ENCODE measurements around the gene NPTXR. TPM values are rescaled to one million over a fixed set of nuclear protein-coding genes. Genes with fewer than 3 reads are reported as not detected.
A peak's percentile ranks its signal among the peaks of the same experiment; 100 is the strongest.

NPTXR gene
- polyA plus RNA-seq, 1 experiment, result 1.7 TPM

DNA sequence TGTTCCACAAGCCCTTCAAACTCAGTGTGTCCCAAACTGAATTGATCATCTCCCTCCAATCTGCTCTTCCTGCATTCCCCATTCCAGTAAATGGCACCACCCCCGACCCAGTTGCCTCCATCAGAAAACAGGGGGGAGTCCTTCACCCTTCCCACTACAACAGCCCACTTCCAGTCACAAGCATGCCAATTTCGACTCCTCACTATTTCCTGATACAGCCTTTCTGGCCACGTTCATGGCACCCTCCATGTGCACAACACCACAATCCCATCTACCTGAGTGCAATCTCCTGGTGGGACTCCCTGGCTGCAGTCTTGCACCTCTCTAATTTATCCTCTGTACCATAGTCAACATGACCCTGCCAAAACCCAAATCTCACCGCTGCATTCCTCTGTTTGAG, 48.3 kb downstream of the NPTXR start:
- TF ChIP-seq, protein P1, sequence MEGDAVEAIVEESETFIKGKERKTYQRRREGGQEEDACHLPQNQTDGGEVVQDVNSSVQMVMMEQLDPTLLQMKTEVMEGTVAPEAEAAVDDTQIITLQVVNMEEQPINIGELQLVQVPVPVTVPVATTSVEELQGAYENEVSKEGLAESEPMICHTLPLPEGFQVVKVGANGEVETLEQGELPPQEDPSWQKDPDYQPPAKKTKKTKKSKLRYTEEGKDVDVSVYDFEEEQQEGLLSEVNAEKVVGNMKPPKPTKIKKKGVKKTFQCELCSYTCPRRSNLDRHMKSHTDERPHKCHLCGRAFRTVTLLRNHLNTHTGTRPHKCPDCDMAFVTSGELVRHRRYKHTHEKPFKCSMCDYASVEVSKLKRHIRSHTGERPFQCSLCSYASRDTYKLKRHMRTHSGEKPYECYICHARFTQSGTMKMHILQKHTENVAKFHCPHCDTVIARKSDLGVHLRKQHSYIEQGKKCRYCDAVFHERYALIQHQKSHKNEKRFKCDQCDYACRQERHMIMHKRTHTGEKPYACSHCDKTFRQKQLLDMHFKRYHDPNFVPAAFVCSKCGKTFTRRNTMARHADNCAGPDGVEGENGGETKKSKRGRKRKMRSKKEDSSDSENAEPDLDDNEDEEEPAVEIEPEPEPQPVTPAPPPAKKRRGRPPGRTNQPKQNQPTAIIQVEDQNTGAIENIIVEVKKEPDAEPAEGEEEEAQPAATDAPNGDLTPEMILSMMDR (IDR thresholded peaks at IDR 0.05; ENCODE audit: low read depth, low read length), result no peak
- Histone ChIP-seq H3K9me3 (ENCODE audit: control insufficient read depth, insufficient read depth, low read length) (peaks cover 2% of the 10 kb centered on the region; the same call in 1 of the 2 replicates), H3K4me3 (ENCODE audit: low read depth, low read length) (no peak overlapping the region), H3K27ac (ENCODE audit: low read depth, low read length) (no peak overlapping the region), H3K27me3 (ENCODE audit: control insufficient read depth, insufficient read depth, low read length) (peaks cover 2% of the 10 kb centered on the region)
- DNase-seq (ENCODE audit: low read depth, low spot score), result no peak
- ChIA-PET CTCF (no interaction called here), POLR2A (no interaction called here)

GRCh38 chr22:38793721-38794466, 49.9 kb downstream of the NPTXR start, which contains the start of gene DNAL4:
Gene DNAL4, minus strand, starts transcription at chr22:38794143. Its CDS starts 11,412 bp downstream, at chr22:38782731.
- H3K4me3 ChIP-seq (ENCODE audit: low read depth, low read length), result peak within 1 kb of the TSS; percentile 89
- ChIA-PET CTCF (no interaction called here), POLR2A (no interaction called here)
- H3K27ac ChIP-seq (ENCODE audit: low read depth, low read length), result peak within 1 kb of the TSS; percentile 21
- peak; percentile 96 for DNase-seq (ENCODE audit: low read depth, low spot score)
- TF ChIP-seq, protein P1 (IDR thresholded peaks at IDR 0.05; ENCODE audit: low read depth, low read length), result no peak
- no peaks in the 10 kb centered on the region for H3K27me3 ChIP-seq (ENCODE audit: control insufficient read depth, insufficient read depth, low read length)
- no peaks in the 10 kb centered on the region; the same call in 1 of the 2 replicates for H3K9me3 ChIP-seq (ENCODE audit: control insufficient read depth, insufficient read depth, low read length)

DNA sequence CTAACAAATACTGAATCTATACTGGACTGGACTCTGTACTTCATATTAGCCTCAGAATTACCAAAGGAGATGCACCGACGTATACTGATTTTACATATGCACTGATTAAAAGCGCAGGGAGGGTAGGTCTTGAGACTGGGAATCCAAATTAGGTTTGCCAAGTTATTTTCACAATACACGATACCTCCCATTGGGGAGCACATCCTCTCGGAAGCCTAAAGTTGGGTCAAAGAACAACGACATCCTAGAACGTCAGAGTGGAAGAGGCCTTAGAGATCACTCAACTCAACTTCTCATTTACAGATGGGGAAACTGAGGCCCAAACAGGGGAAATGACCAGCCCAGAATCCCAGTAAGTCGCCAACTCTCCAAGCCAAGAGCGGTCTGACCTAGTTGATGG, 50.5 kb downstream of the NPTXR start:
- POLR2A ChIA-PET, result no interaction called here
- TF ChIP-seq, protein P1 (IDR thresholded peaks at IDR 0.05; ENCODE audit: low read depth, low read length), result no peak
- H3K27ac ChIP-seq (ENCODE audit: low read depth, low read length), result peak overlapping the region; percentile 21
- H3K27me3 ChIP-seq (ENCODE audit: control insufficient read depth, insufficient read depth, low read length), result no peaks in the 10 kb centered on the region
- no peaks in the 10 kb centered on the region for H3K9me3 ChIP-seq (ENCODE audit: control insufficient read depth, insufficient read depth, low read length)
- no peak for DNase-seq (ENCODE audit: low read depth, low spot score)
- H3K4me3 ChIP-seq (ENCODE audit: low read depth, low read length), result peak overlapping the region; percentile 89
- CTCF ChIA-PET, result no interaction called here

DNA sequence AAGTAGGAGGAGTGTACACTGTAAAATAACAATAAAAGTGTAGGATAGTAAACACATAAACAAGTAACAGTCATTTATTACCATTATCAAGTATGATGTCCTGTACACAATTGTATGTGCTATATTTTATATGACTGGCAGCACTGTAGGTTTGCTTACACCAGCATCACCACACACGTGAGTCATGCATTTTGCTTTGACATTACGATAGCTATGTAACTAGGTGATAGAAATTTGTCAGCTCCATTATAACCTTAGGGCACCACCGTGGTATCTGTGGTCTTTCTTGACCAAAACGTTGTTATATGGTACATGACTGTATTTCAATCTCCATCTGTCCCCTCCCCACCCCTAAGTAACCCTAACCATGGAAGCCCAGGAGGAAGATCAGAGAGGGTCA, 51.0 kb downstream of the NPTXR start:
- CTCF ChIA-PET, result no interaction called here
- POLR2A ChIA-PET, result no interaction called here
- H3K27me3 ChIP-seq (ENCODE audit: control insufficient read depth, insufficient read depth, low read length), result no peaks in the 10 kb centered on the region
- no peaks in the 10 kb centered on the region for H3K9me3 ChIP-seq (ENCODE audit: control insufficient read depth, insufficient read depth, low read length)
- TF ChIP-seq, protein P1 (IDR thresholded peaks at IDR 0.05; ENCODE audit: low read depth, low read length), result no peak
- no peak overlapping the region for H3K27ac ChIP-seq (ENCODE audit: low read depth, low read length)
- peak overlapping the region; percentile 89 for H3K4me3 ChIP-seq (ENCODE audit: low read depth, low read length)
- no peak for DNase-seq (ENCODE audit: low read depth, low spot score)

DNA sequence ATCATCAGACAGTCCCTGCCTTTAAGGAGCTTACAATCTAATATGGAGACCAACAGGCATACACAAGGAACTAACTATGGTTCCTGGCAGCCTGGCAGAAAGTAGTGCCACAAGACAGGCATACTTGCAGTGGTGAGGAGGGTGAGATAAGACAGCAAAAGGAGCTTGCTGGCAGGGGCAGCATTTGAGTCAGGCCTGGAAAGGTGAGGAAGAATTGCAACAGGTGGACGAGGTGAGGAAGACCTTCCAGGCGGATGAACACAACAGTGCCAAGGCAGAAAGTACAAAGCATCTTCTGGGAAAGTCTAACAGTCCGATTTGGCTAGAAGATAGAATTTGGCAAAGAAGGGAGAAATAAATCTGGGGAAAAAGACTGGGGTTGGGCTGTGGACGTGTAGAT, 54.2 kb downstream of the NPTXR start:
- H3K27me3 ChIP-seq (ENCODE audit: control insufficient read depth, insufficient read depth, low read length), result no peaks in the 10 kb centered on the region
- CTCF ChIA-PET, result interaction anchor here (2.9 kb wide), 1 partner anchor 21 kb away, joined by 12 read pairs; no protein-coding TSS in a partner anchor
- no peaks in the 10 kb centered on the region for H3K9me3 ChIP-seq (ENCODE audit: control insufficient read depth, insufficient read depth, low read length)
- POLR2A ChIA-PET, result no interaction called here
- H3K4me3 ChIP-seq (ENCODE audit: low read depth, low read length), result no peak overlapping the region
- H3K27ac ChIP-seq (ENCODE audit: low read depth, low read length), result no peak overlapping the region
- no peak for DNase-seq (ENCODE audit: low read depth, low spot score)
- TF ChIP-seq, protein P1 (IDR thresholded peaks at IDR 0.05; ENCODE audit: low read depth, low read length), result no peak
